ENCODE results near the gene ZNF684.
"Not testable (repeated sequence)": the region's sequence is repeated elsewhere in the genome, so short reads cannot be mapped to it uniquely, and the experiment has no call there.

ZNF684 gene

GRCh38 chr1:40546957-40547356 lies 15.5 kb downstream of the ZNF684 start:
- no peak for DNase-seq (ENCODE audit: low spot score)
- TF ChIP-seq CTCF (IDR thresholded peaks at IDR 0.05; ENCODE audit: extremely low read depth, insufficient read depth, missing control alignments), result no peak
- in situ Hi-C loops (cut with MboI; ENCODE audit: low pct_unique_long_range_greater_than_20kb, low sequenced_read_pairs, unreplicated experiment), result no loop called here

- TF ChIP-seq CTCF (IDR thresholded peaks at IDR 0.05; ENCODE audit: extremely low read depth, insufficient read depth, missing control alignments), result no peak
- DNase-seq (ENCODE audit: low spot score), result no peak
- in situ Hi-C loops (cut with MboI; ENCODE audit: low pct_unique_long_range_greater_than_20kb, low sequenced_read_pairs, unreplicated experiment), result no loop called here
These were observed 21.6 kb downstream of the ZNF684 start for GRCh38 chr1:40553017-40553416.

GRCh38 chr1:40554807-40555206 lies 23.4 kb downstream of the ZNF684 start:
- DNase-seq (ENCODE audit: low spot score); in situ Hi-C loops (cut with MboI; ENCODE audit: low pct_unique_long_range_greater_than_20kb, low sequenced_read_pairs, unreplicated experiment): not testable (repeated sequence)

- TF ChIP-seq CTCF (IDR thresholded peaks at IDR 0.05; ENCODE audit: extremely low read depth, insufficient read depth, missing control alignments), result no peak
- in situ Hi-C loops (cut with MboI; ENCODE audit: low pct_unique_long_range_greater_than_20kb, low sequenced_read_pairs, unreplicated experiment), result no loop called here
These were observed 24.7 kb downstream of the ZNF684 start for GRCh38 chr1:40556121-40556520.

GRCh38 chr1:40558241-40558640 lies 26.8 kb downstream of the ZNF684 start:
- DNase-seq (ENCODE audit: low spot score); in situ Hi-C loops (cut with MboI; ENCODE audit: low pct_unique_long_range_greater_than_20kb, low sequenced_read_pairs, unreplicated experiment): not testable (repeated sequence)

More at GRCh38 chr1:40556121-40556520, 24.7 kb downstream of the ZNF684 start:
- no peak for DNase-seq (ENCODE audit: low spot score)

- no peak for TF ChIP-seq CTCF (IDR thresholded peaks at IDR 0.05; ENCODE audit: extremely low read depth, insufficient read depth, missing control alignments)
- no peak for DNase-seq (ENCODE audit: low spot score)
- in situ Hi-C loops (cut with MboI; ENCODE audit: low pct_unique_long_range_greater_than_20kb, low sequenced_read_pairs, unreplicated experiment), result no loop called here
These were observed 30.7 kb downstream of the ZNF684 start for GRCh38 chr1:40562185-40562584.

- in situ Hi-C loops (cut with MboI; ENCODE audit: low pct_unique_long_range_greater_than_20kb, low sequenced_read_pairs, unreplicated experiment), result no loop called here
- no peak for DNase-seq (ENCODE audit: low spot score)
- TF ChIP-seq CTCF (IDR thresholded peaks at IDR 0.05; ENCODE audit: extremely low read depth, insufficient read depth, missing control alignments), result no peak
These were observed 31.8 kb downstream of the ZNF684 start for GRCh38 chr1:40563266-40563665.

GRCh38 chr1:40564506-40564905 lies 33.1 kb downstream of the ZNF684 start:
- no peak for TF ChIP-seq CTCF (IDR thresholded peaks at IDR 0.05; ENCODE audit: extremely low read depth, insufficient read depth, missing control alignments)
- in situ Hi-C loops (cut with MboI; ENCODE audit: low pct_unique_long_range_greater_than_20kb, low sequenced_read_pairs, unreplicated experiment), result no loop called here
- no peak for DNase-seq (ENCODE audit: low spot score)
